BLaER1 (cell line): ENCODE results near the gene REC114.

ENCODE experiments used
- H3K27ac ChIP-seq: shearing (Covaris generic); formaldehyde crosslinking; 2 replicates; pipeline ENCODE4 v1.8.1; 2022
- H3K27me3 ChIP-seq: shearing (Covaris generic); formaldehyde crosslinking; 2 replicates; pipeline ENCODE4 v1.8.1; 2022
- H3K36me3 ChIP-seq: shearing (Covaris generic); formaldehyde crosslinking; 2 replicates; pipeline ENCODE4 v1.8.1; 2022
- H3K4me1 ChIP-seq: shearing (Covaris generic); formaldehyde crosslinking; 2 replicates; pipeline ENCODE4 v1.8.1; 2022
- H3K4me2 ChIP-seq: shearing (Covaris generic); formaldehyde crosslinking; 2 replicates; pipeline ENCODE4 v1.8.1; 2022
- H3K4me3 ChIP-seq: shearing (Covaris generic); formaldehyde crosslinking; 2 replicates; pipeline ENCODE4 v1.8.1; 2022
- H3K9ac ChIP-seq: shearing (Covaris generic); formaldehyde crosslinking; 2 replicates; pipeline ENCODE4 v1.8.1; 2022
- H3K9me3 ChIP-seq: shearing (Covaris generic); formaldehyde crosslinking; 2 replicates; pipeline ENCODE4 v1.8.1; 2022
- H4K20me1 ChIP-seq: shearing (Covaris generic); formaldehyde crosslinking; 2 replicates; pipeline ENCODE4 v1.8.1; 2022
- Cebpa-rat ChIP-seq: shearing (Covaris generic); IDR thresholded peaks from 2 replicates; pipeline ENCODE4 v1.8.1; 2022

The REC114 gene

DNA sequence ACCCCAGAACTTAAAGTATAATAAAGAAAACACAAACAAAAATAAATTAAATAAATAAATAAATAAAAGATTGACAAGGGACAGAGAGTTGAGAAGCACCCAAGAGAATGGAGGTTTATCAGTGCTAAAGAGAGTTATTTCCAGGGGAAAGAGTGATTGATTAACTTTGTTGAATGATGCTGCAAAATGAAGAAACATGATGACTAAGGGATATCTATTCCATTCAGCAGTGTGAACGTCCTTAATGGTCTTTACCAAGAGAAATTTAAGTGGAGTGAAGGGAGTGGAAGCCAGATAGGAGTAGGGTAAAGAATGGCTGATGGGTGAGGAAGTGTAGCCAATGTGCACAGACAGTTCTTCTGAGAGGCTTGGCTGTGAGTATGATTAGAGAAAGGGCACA lies 11.1 kb downstream of the REC114 start:
- no peak for TF ChIP-seq Cebpa-rat
- Histone ChIP-seq H4K20me1 (no peaks in the 10 kb centered on the region), H3K27ac (no peak overlapping the region)

DNA sequence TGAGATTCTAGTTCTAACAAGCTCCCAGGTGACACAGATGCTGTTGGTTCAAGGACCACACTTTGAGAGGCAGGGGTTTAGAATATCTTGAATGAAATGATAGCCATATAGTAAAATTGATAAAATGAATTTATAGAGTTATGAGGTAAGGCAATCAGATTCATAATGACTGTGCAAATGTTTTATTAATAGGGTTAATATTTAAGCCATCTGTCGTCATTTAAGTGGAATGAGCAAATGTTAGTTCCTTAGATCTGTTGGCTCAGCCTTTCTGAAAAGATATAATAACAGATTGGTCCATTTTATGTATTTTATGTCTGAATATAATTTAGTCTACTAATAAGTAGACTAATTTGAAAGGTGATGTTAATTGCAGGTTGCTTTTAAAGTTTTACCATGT lies 12.9 kb downstream of the REC114 start:
- H3K27ac ChIP-seq, result no peak overlapping the region
- H3K4me1 ChIP-seq, result no peaks in the 10 kb centered on the region

More for the DNA sequence above, 11.1 kb downstream of the REC114 start:
- no peak overlapping the region for H3K4me2 ChIP-seq
- no peaks in the 10 kb centered on the region for H3K27me3 ChIP-seq
- no peaks in the 10 kb centered on the region for H3K36me3 ChIP-seq
- H3K4me1 ChIP-seq, result no peaks in the 10 kb centered on the region
- H3K9ac ChIP-seq, result no peak overlapping the region
- H3K4me3 ChIP-seq, result no peak overlapping the region
- 0 out of 2 replicates have a peak, but pooled peaks cover 3% of the 10 kb centered on the region for H3K9me3 ChIP-seq

DNA sequence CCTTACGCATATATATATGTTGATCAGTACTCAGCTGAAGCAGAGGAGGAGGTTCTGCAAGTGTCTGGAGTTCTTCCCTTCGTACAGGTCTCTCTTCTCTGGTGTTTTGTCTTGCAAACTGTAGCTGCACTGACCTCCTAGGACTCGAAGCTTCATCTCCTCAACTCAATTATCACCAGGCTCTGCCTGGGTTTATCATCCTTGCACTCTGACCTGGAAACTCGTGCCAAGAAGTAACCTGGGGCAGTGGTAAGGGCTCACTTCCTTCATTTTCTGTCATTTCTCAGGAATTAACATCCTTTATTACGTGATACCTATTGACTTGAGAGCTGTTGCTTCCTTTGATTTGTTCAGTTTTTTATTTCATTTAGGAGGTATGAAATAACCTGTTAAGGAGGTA lies 14.4 kb downstream of the REC114 start:
- H3K9me3 ChIP-seq, result no peaks in the 10 kb centered on the region
- no peak overlapping the region for H3K4me2 ChIP-seq
- H3K4me3 ChIP-seq, result no peak overlapping the region
- H4K20me1 ChIP-seq, result no peaks in the 10 kb centered on the region
- no peak overlapping the region for H3K9ac ChIP-seq
- H3K36me3 ChIP-seq, result no peaks in the 10 kb centered on the region
- H3K27ac ChIP-seq, result no peak overlapping the region
- TF ChIP-seq Cebpa-rat, result no peak
- H3K4me1 ChIP-seq, result no peaks in the 10 kb centered on the region
- H3K27me3 ChIP-seq, result no peaks in the 10 kb centered on the region

More for the DNA sequence above, 12.9 kb downstream of the REC114 start:
- no peak overlapping the region for H3K4me3 ChIP-seq
- TF ChIP-seq Cebpa-rat, result no peak
- no peak overlapping the region for H3K9ac ChIP-seq
- H3K9me3 ChIP-seq, result 0 out of 2 replicates have a peak, but pooled peaks cover 3% of the 10 kb centered on the region
- H4K20me1 ChIP-seq, result no peaks in the 10 kb centered on the region
- H3K27me3 ChIP-seq, result no peaks in the 10 kb centered on the region
- H3K36me3 ChIP-seq, result no peaks in the 10 kb centered on the region
- H3K4me2 ChIP-seq, result no peak overlapping the region

DNA sequence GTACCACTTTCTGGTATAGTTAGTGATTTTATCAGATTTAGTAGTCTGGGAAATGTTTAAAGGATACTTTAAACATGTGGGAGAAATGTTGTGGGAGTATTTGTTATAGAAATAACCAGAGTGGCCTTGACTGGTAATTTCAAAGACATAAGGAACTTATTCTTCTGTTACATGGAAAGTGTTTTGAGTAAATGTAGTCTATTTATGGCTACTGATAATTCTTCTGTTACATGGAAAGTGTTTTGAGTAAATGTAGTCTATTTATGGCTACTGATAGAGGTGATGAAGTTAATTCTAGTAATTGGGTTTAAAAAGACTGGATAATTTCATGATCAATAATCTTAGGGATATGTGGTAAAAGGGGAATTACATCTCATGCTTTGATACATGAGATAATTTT lies 17.7 kb downstream of the REC114 start:
- no peak for TF ChIP-seq Cebpa-rat

DNA sequence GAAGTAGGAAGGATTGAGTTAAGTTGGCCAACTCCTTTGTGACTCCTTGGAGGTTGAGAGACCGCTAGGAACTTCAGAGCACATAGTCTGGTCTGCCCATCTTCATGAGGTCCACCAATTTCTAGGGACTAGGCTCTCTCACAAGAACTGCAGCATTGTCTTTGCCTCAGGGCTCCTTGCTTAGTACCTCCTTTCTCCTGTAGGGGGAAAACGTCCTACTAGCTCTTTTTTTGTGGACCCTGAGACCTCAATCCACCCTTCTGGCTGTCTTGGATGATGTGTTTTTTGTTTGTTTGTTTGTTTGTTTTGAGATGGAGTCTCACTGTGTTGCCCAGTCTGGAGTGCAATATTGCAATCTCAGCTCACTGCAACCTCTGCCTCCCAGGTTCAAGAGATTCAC lies 21.6 kb downstream of the REC114 start:
- Histone ChIP-seq H3K4me1 (no peaks in the 10 kb centered on the region), H3K4me2 (no peak overlapping the region), H3K9ac (no peak overlapping the region), H3K36me3 (no peaks in the 10 kb centered on the region), H3K9me3 (no peaks in the 10 kb centered on the region), H3K4me3 (no peak overlapping the region), H4K20me1 (no peaks in the 10 kb centered on the region), H3K27ac (no peak overlapping the region), H3K27me3 (no peaks in the 10 kb centered on the region)
- TF ChIP-seq Cebpa-rat, result no peak

More for the DNA sequence above, 17.7 kb downstream of the REC114 start:
- no peaks in the 10 kb centered on the region for H3K4me1 ChIP-seq
- no peak overlapping the region for H3K4me2 ChIP-seq
- no peak overlapping the region for H3K4me3 ChIP-seq
- no peak overlapping the region for H3K27ac ChIP-seq
- no peak overlapping the region for H3K9ac ChIP-seq
- H4K20me1 ChIP-seq, result no peaks in the 10 kb centered on the region
- no peaks in the 10 kb centered on the region for H3K27me3 ChIP-seq
- no peaks in the 10 kb centered on the region for H3K36me3 ChIP-seq
- no peaks in the 10 kb centered on the region for H3K9me3 ChIP-seq

DNA sequence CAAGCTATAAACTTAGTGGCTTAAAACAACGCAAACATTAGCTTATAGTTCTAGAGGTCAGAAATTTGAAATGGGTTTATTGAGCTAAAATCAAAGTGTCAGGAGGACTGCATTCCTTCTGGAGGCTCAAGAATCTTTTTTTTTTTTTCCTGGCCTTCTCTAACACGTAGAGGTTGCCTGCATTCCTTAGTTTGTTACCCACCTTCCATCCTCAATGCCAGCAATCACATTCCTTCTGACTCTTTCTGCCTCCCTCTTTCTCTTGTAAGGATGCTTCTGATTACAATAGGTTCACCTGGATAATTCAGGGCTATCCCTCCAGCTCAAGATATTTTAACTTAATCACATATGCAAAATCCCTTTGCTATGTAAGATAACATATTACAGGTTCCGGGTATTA lies 24.8 kb downstream of the REC114 start:
- H3K36me3 ChIP-seq, result no peaks in the 10 kb centered on the region
- H3K9me3 ChIP-seq, result no peaks in the 10 kb centered on the region
- no peak overlapping the region for H3K4me3 ChIP-seq
- H3K4me2 ChIP-seq, result no peak overlapping the region
- no peaks in the 10 kb centered on the region for H4K20me1 ChIP-seq
- no peak for TF ChIP-seq Cebpa-rat
- H3K27me3 ChIP-seq, result no peaks in the 10 kb centered on the region
- no peak overlapping the region for H3K27ac ChIP-seq
- no peak overlapping the region for H3K9ac ChIP-seq
- H3K4me1 ChIP-seq, result no peaks in the 10 kb centered on the region

DNA sequence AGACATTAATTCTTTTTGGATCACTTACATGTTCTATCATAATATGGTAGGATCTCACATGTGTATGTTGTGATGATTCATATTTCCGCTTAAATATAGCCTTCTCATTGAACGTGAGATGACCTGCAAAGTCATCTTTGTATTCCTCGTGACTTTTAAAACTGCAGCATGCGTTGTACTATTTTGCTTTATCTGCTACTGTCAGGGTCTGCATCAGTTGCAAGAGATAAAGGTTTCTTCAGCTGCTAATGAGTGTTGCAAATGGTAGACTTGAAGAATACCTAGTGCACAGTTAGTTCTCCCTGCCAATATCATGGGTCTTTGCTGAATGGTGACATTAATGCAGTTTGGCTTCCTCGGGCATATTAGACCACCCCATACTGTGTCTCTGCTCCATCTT lies 31.8 kb downstream of the REC114 start:
- Histone ChIP-seq H3K36me3 (no peaks in the 10 kb centered on the region), H3K4me1 (no peaks in the 10 kb centered on the region), H3K4me2 (no peak overlapping the region), H4K20me1 (no peaks in the 10 kb centered on the region), H3K27me3 (no peaks in the 10 kb centered on the region), H3K9ac (no peak overlapping the region), H3K27ac (no peak overlapping the region), H3K9me3 (peaks cover 3% of the 10 kb centered on the region; the same call in 1 of the 2 replicates), H3K4me3 (no peak overlapping the region)
- TF ChIP-seq Cebpa-rat, result no peak

DNA sequence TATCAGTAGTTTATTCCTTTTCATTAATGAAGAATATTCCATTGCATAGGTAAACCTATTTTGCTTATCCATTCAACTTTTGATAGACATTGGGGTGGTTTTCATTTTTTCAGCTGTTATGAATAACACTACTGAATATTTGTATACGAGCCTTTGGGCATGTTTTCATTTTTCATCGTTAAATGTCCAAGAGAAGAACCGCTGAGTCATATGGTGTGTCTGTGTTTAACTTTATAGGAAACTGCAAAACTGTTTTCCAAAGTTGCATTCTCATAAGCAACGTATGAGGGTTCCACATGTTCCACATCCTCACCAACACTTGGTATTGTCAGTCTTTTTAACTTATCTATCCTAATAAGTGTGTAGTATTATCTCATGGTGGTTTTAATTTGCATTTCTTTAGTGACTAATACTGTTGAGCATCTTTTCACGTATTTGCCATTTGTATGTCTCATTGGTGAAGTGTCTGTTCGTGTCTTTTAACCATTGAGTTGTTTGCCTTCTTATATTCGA lies 33.8 kb downstream of the REC114 start:
- no peaks in the 10 kb centered on the region for H3K4me1 ChIP-seq
- H4K20me1 ChIP-seq, result no peaks in the 10 kb centered on the region
- H3K27ac ChIP-seq, result no peak overlapping the region
- H3K9ac ChIP-seq, result no peak overlapping the region
- no peaks in the 10 kb centered on the region for H3K27me3 ChIP-seq
- TF ChIP-seq Cebpa-rat, result no peak
- H3K36me3 ChIP-seq, result no peaks in the 10 kb centered on the region
- no peak overlapping the region for H3K4me3 ChIP-seq
- H3K9me3 ChIP-seq, result peaks cover 3% of the 10 kb centered on the region; the same call in 1 of the 2 replicates
- no peak overlapping the region for H3K4me2 ChIP-seq

DNA sequence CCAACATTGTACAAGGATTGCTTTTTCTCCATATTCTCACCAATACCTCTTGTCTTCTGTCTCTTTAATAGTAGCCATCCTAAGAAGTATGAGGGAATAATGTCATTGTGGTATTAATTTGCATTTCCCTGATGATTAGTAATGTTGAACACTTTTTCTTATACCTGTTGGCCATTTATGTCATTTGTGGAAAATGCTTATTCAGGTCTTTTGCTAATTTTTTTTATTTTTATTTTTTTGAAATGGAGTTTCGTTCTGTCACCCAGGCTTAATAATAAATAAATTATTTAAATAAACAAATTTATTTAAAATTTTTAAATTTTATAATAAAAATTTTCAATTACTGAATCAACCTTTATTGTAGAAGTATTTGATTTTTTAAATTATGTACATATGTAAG lies 37.1 kb downstream of the REC114 start:
- H3K4me2 ChIP-seq, result no peak overlapping the region
- no peaks in the 10 kb centered on the region for H3K4me1 ChIP-seq
- H3K27ac ChIP-seq, result no peak overlapping the region
- no peaks in the 10 kb centered on the region for H3K36me3 ChIP-seq
- TF ChIP-seq Cebpa-rat, result no peak
- H4K20me1 ChIP-seq, result no peaks in the 10 kb centered on the region
- no peak overlapping the region for H3K9ac ChIP-seq
- H3K9me3 ChIP-seq, result peaks cover 3% of the 10 kb centered on the region; the same call in 1 of the 2 replicates
- H3K27me3 ChIP-seq, result no peaks in the 10 kb centered on the region
- H3K4me3 ChIP-seq, result no peak overlapping the region

DNA sequence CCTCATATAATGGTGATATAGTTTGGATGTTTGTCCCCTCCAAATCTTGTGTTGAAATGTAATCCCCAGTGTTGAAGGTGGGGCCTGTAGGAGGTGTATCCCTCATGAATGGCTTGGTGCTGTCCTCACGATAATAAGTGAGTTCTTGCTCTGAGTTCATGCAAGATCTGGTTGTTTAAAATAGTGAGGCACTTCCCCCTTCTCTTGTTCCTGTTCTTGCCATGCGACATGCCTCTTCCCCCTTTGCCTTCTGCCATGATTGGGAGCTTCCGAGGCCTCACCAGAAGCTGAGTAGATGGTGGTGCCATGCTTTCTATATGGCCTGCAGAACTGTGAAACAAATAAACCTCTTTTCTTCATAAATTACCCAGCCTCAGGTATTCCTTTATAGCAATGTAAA lies 39.2 kb downstream of the REC114 start:
- no peak overlapping the region for H3K4me3 ChIP-seq
- H3K9me3 ChIP-seq, result no peaks in the 10 kb centered on the region
- no peaks in the 10 kb centered on the region for H3K36me3 ChIP-seq
- H4K20me1 ChIP-seq, result no peaks in the 10 kb centered on the region
- no peak for TF ChIP-seq Cebpa-rat
- no peak overlapping the region for H3K27ac ChIP-seq
- no peak overlapping the region for H3K9ac ChIP-seq
- no peaks in the 10 kb centered on the region for H3K4me1 ChIP-seq
- H3K27me3 ChIP-seq, result no peaks in the 10 kb centered on the region
- no peak overlapping the region for H3K4me2 ChIP-seq

DNA sequence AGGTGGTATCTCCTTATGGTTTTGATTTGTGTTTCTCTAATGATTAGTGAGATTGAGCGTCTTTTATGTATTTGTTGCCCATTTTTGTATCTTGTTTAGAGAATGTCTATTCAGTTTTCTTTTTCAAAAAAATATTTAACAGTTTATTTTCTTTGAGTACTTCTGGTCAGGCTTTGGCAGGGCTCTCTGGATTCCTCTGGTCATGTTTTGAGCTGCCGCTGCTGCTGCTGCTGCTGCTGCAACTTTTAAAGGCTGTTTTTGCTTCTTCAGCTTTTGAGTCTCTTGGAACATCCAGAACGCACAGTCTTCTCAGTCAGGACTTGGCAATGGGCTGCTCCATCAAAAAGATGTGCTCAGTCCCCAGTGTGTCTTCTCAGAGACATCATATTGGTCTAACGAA lies 40.1 kb downstream of the REC114 start:
- Histone ChIP-seq H3K27ac (no peak overlapping the region), H3K9ac (no peak overlapping the region), H3K4me2 (no peak overlapping the region), H3K36me3 (no peaks in the 10 kb centered on the region), H3K9me3 (no peaks in the 10 kb centered on the region), H3K4me1 (no peaks in the 10 kb centered on the region), H4K20me1 (no peaks in the 10 kb centered on the region), H3K4me3 (no peak overlapping the region), H3K27me3 (no peaks in the 10 kb centered on the region)
- no peak for TF ChIP-seq Cebpa-rat
